ENCODE measurements around the gene LTO1.

Gene LTO1

GRCh38 chr11:69644071-69644961, 30.8 kb downstream of the LTO1 start:
- peak; percentile 68 for DNase-seq

GRCh38 chr11:69643646-69644045, 31.5 kb downstream of the LTO1 start:
- no peak for DNase-seq

- DNase-seq = peak; percentile 69
Observed at GRCh38 chr11:69642913-69643632, 32.1 kb downstream of the LTO1 start.

- no peak for DNase-seq
Observed at GRCh38 chr11:69642549-69642912, 32.6 kb downstream of the LTO1 start.

- no peak for DNase-seq
Observed at GRCh38 chr11:69641681-69642548, 33.2 kb downstream of the LTO1 start.

- DNase-seq = peak; percentile 91
Observed at GRCh38 chr11:69640995-69641581, 34.1 kb downstream of the LTO1 start, which contains the start of gene CCND1. Gene CCND1 (plus strand): TSS chr11:69641156. CDS start chr11:69641314, 158 bp downstream.

- DNase-seq = no peak
Observed at GRCh38 chr11:69640260-69640994, 34.7 kb downstream of the LTO1 start.

GRCh38 chr11:69639831-69640230, 35.3 kb downstream of the LTO1 start:
- DNase-seq = no peak

GRCh38 chr11:69638941-69639681, 36.0 kb downstream of the LTO1 start:
- DNase-seq = peak; percentile 94

GRCh38 chr11:69637941-69638871, 36.9 kb downstream of the LTO1 start:
- DNase-seq = no peak

- no peak for DNase-seq
Observed at GRCh38 chr11:69637198-69637940, 37.8 kb downstream of the LTO1 start.

GRCh38 chr11:69636512-69637197, 38.5 kb downstream of the LTO1 start:
- no peak for DNase-seq

- DNase-seq = no peak
Observed at GRCh38 chr11:69635804-69636511, 39.2 kb downstream of the LTO1 start.

- no peak for DNase-seq
Observed at GRCh38 chr11:69635195-69635594, 40.0 kb downstream of the LTO1 start.

GRCh38 chr11:69634590-69634989, 40.6 kb downstream of the LTO1 start:
- no peak for DNase-seq

- no peak for DNase-seq
Observed at GRCh38 chr11:69634069-69634468, 41.1 kb downstream of the LTO1 start.

- DNase-seq = no peak
Observed at GRCh38 chr11:69632900-69633299, 42.3 kb downstream of the LTO1 start.

GRCh38 chr11:69630424-69630823, 44.7 kb downstream of the LTO1 start:
- no peak for DNase-seq

Measured in T1000 (cell line).